HG03571 (cell line): ENCODE results near the gene ETNK2.
"Not testable (repeated sequence)": the region's sequence is repeated elsewhere in the genome, so short reads cannot be mapped to it uniquely, and the experiment has no call there.

Source experiments
- ATAC-seq: cut with Tn5 transposase; IDR thresholded peaks from one replicate; pipeline ENCODE4 v1.9.1; 2021; ENCODE audit not compliant: unreplicated experiment

ETNK2 gene

GRCh38 chr1:204104331-204105130 is 47.3 kb downstream of the ETNK2 start:
- no peak for ATAC-seq

GRCh38 chr1:204103431-204103741 is 48.5 kb downstream of the ETNK2 start:
- no peak for ATAC-seq

GRCh38 chr1:204102739-204103430 is 49.0 kb downstream of the ETNK2 start:
- ATAC-seq: no peak

- ATAC-seq: no peak
These were observed 49.7 kb downstream of the ETNK2 start for GRCh38 chr1:204102029-204102611.

- ATAC-seq: not testable (repeated sequence)
These were observed 52.1 kb downstream of the ETNK2 start for GRCh38 chr1:204099754-204100153.

GRCh38 chr1:204098683-204099082 is 53.2 kb downstream of the ETNK2 start:
- no peak for ATAC-seq

- ATAC-seq: no peak
These were observed 54.9 kb downstream of the ETNK2 start for GRCh38 chr1:204096931-204097330.

- ATAC-seq: no peak
These were observed 56.8 kb downstream of the ETNK2 start for GRCh38 chr1:204094856-204095634.

- ATAC-seq: no peak
These were observed 57.5 kb downstream of the ETNK2 start for GRCh38 chr1:204094313-204094729.

- ATAC-seq: no peak
These were observed 58.1 kb downstream of the ETNK2 start for GRCh38 chr1:204093781-204094180.

GRCh38 chr1:204093421-204093717 is 58.5 kb downstream of the ETNK2 start:
- no peak for ATAC-seq

- ATAC-seq: no peak
These were observed 59.0 kb downstream of the ETNK2 start for GRCh38 chr1:204092632-204093420.

GRCh38 chr1:204091787-204092312 is 60.0 kb downstream of the ETNK2 start:
- no peak for ATAC-seq

- ATAC-seq: no peak
These were observed 60.8 kb downstream of the ETNK2 start for GRCh38 chr1:204091066-204091465.

- not testable (repeated sequence) for ATAC-seq
These were observed 61.7 kb downstream of the ETNK2 start for GRCh38 chr1:204090132-204090531.

GRCh38 chr1:204089044-204089751 is 62.6 kb downstream of the ETNK2 start:
- no peak for ATAC-seq

GRCh38 chr1:204088596-204088995 is 63.2 kb downstream of the ETNK2 start:
- ATAC-seq: no peak

- no peak for ATAC-seq
These were observed 63.8 kb downstream of the ETNK2 start for GRCh38 chr1:204087893-204088528.

- no peak for ATAC-seq
These were observed 64.5 kb downstream of the ETNK2 start for GRCh38 chr1:204087181-204087892.
